Measurements from ENCODE around the gene EFNA4. TPM values are rescaled to one million over a fixed set of nuclear protein-coding genes. Genes with fewer than 3 reads are reported as not detected.

Gene EFNA4
- total RNA-seq, 1 experiment from 2014 or later, result 22.7 TPM

Other genes with a start within 250 kb of the EFNA4 start
- 1.3 to 2.1 TPM (median 1.9 TPM) in 3 replicates for gene KCNN3, start 193.5 kb upstream of the EFNA4 start, total RNA-seq (2021)
- gene PMVK, start 127.0 kb upstream of the EFNA4 start, total RNA-seq (2021), result 26.8 to 38.7 TPM (median 36.8 TPM) in 3 replicates
- 26.5 to 30.7 TPM (median 28.4 TPM) in 3 replicates for gene PBXIP1, start 107.6 kb upstream of the EFNA4 start, total RNA-seq (2021)
- gene PYGO2, start 102.0 kb upstream of the EFNA4 start, total RNA-seq (2021), result 37.4 to 38.8 TPM (median 38.0 TPM) in 3 replicates
- gene SHC1, start 93.0 kb upstream of the EFNA4 start, total RNA-seq (2021), result 180 to 199 TPM (median 180 TPM) in 3 replicates
- gene CKS1B, start 89.1 kb upstream of the EFNA4 start, total RNA-seq (2021), result 258 to 301 TPM (median 278 TPM) in 3 replicates
- 71.1 to 88.3 TPM (median 71.2 TPM) in 3 replicates for gene FLAD1, start 80.4 kb upstream of the EFNA4 start, total RNA-seq (2021)
- gene LENEP, start 70.2 kb upstream of the EFNA4 start, total RNA-seq (2021), result 0.48 to 1.2 TPM in 2 of 3 replicates, not detected in the other
- gene ZBTB7B, start 60.9 kb upstream of the EFNA4 start, total RNA-seq (2021), result 29.8 to 32.1 TPM (median 31.5 TPM) in 3 replicates
- 0.83 to 1.8 TPM (median 1.6 TPM) in 3 replicates for gene DCST2, start 30.0 kb upstream of the EFNA4 start, total RNA-seq (2021)
- 0.15 TPM in 1 of 3 replicates, not detected in the others for gene DCST1, start 29.9 kb upstream of the EFNA4 start, total RNA-seq (2021)
- gene ADAM15, start 12.4 kb upstream of the EFNA4 start, total RNA-seq (2021), result 32.1 to 38.4 TPM (median 33.2 TPM) in 3 replicates
- 12.5 to 15.4 TPM (median 15.4 TPM) in 3 replicates for gene EFNA3, start 15.1 kb downstream of the EFNA4 start, total RNA-seq (2021)
- 6.0 to 7.3 TPM (median 6.5 TPM) in 3 replicates for gene EFNA1, start 64.1 kb downstream of the EFNA4 start, total RNA-seq (2021)
- 39.0 to 47.8 TPM (median 46.0 TPM) in 3 replicates for gene SLC50A1, start 72.1 kb downstream of the EFNA4 start, total RNA-seq (2021)
- gene DPM3, start 76.8 kb downstream of the EFNA4 start, total RNA-seq (2021), result 70.6 to 79.8 TPM (median 73.5 TPM) in 3 replicates
- 104 to 161 TPM (median 147 TPM) in 3 replicates for gene KRTCAP2, start 109.6 kb downstream of the EFNA4 start, total RNA-seq (2021)
- gene TRIM46, start 110.1 kb downstream of the EFNA4 start, total RNA-seq (2021), result 20.3 to 22.1 TPM (median 21.4 TPM) in 3 replicates
- gene THBS3, start 144.2 kb downstream of the EFNA4 start, total RNA-seq (2021), result 4.0 to 5.3 TPM (median 5.3 TPM) in 3 replicates
- gene MTX1, start 145.0 kb downstream of the EFNA4 start, total RNA-seq (2021), result 57.5 to 62.8 TPM (median 60.4 TPM) in 3 replicates
- 65.3 to 67.8 TPM (median 66.6 TPM) in 3 replicates for gene ENTREP3, start 191.7 kb downstream of the EFNA4 start, total RNA-seq (2021)
- gene SCAMP3, start 198.6 kb downstream of the EFNA4 start, total RNA-seq (2021), result 50.0 to 58.8 TPM (median 52.2 TPM) in 3 replicates
- 68.2 to 74.9 TPM (median 74.4 TPM) in 3 replicates for gene CLK2, start 209.8 kb downstream of the EFNA4 start, total RNA-seq (2021)
- gene HCN3, start 213.7 kb downstream of the EFNA4 start, total RNA-seq (2021), result 5.9 to 7.3 TPM (median 6.3 TPM) in 3 replicates
- gene PKLR, start 237.7 kb downstream of the EFNA4 start, total RNA-seq (2021), result 1.5 to 2.5 TPM (median 1.6 TPM) in 3 replicates
- 342 to 366 TPM (median 354 TPM) in 3 replicates for gene FDPS, start 245.1 kb downstream of the EFNA4 start, total RNA-seq (2021)

Data from WTC11 (cell line).